ENCODE data around the gene PTGR3.

DNA sequence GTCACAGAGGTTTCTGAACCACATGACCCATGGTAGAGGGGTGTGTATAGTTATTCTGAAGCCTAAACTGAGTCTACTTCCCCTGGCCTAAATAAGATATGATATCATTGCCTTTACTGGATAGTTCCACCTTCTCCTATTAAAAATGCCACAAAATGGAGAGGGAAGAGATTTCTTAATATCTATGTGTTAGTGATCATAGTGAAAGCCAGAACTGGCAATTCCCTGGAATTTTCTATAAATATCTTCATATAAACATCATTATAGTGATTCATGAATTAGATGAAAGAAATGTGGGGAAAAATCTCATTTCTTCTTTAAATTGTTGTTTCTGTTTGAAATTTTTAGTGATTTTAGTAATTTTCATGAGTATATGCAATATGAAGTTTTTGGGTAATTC lies 47.4 kb upstream of the PTGR3 start:
- TF ChIP-seq MAX (CRISPR knock-in tag; IDR thresholded peaks at IDR 0.05) (no peak), KAT7 (CRISPR knock-in tag; IDR thresholded peaks at IDR 0.05; ENCODE audit: borderline replicate concordance) (no peak), ZNF232 (CRISPR knock-in tag; IDR thresholded peaks at IDR 0.05) (no peak), ZNF532 (CRISPR knock-in tag; IDR thresholded peaks at IDR 0.05; ENCODE audit: borderline replicate concordance) (no peak)
- TF ChIP-seq, protein P1, sequence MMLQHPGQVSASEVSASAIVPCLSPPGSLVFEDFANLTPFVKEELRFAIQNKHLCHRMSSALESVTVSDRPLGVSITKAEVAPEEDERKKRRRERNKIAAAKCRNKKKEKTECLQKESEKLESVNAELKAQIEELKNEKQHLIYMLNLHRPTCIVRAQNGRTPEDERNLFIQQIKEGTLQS (CRISPR knock-in tag; conservative IDR thresholded peaks at IDR 0.05): no peak

Data from WTC11 (cell line).